Measurements from ENCODE around the gene GSTM4. TPM values are rescaled to one million over a fixed set of nuclear protein-coding genes. Genes with fewer than 3 reads are reported as not detected.
"Not testable (repeated sequence)": the region's sequence is repeated elsewhere in the genome, so short reads cannot be mapped to it uniquely, and the experiment has no call there.

GSTM4 gene
- total RNA-seq, 1 experiment from 2014 or later = 24.6 TPM

DNA sequence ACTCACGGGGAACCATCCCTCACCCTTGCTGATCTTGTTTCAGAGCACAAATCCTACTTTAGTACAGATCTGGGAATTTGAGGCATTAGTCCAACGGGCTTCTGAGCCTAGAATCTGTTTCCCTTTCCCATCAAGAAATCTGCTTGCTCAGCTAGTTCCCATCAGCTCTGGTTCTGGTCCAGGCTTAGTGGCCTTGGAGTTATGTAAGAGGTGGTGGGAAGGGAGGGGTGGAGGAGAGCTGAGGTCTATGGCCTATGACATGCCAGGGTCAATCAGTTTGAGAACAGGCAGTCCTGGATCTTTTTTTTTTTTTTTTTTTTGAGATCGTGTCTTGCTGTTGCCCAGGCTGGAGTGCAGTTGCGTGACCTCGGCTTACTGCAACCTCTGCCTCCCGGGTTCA, 35.9 kb downstream of the GSTM4 start:
- Histone ChIP-seq H3K23ac (ENCODE audit: insufficient read length, low read depth, low read length) (no peak overlapping the region), H4K8ac (replicated peaks; ENCODE audit: insufficient read length, low read depth, low read length) (no peak overlapping the region), H3K4me1 (ENCODE audit: insufficient read depth, low read length) (no peaks in the 10 kb centered on the region), H3K18ac (ENCODE audit: insufficient read length, low read depth, low read length) (no peak overlapping the region), H3K4ac (ENCODE audit: low read depth, low read length) (no peak overlapping the region), H2BK12ac (ENCODE audit: insufficient read length, low read depth, low read length) (no peak overlapping the region), H3K79me1 (ENCODE audit: insufficient read depth, low read depth, low read length, poor library complexity, severe bottlenecking) (no peaks in the 10 kb centered on the region), H2BK15ac (ENCODE audit: low read depth, low read length) (no peak overlapping the region), H3K4me2 (ENCODE audit: insufficient read depth, insufficient read length, low read length) (no peak overlapping the region), H4K20me1 (ENCODE audit: control insufficient read depth, insufficient read depth, insufficient read length) (no peaks in the 10 kb centered on the region), H3K9me3 (ENCODE audit: control insufficient read depth, low read depth, low read length) (no peaks in the 10 kb centered on the region), H3K9ac (ENCODE audit: extremely low read depth, insufficient read length, low read length) (no peak overlapping the region), H3T11ph (ENCODE audit: low read length) (no peak overlapping the region), H3K27me3 (ENCODE audit: insufficient read depth, low read length) (no peaks in the 10 kb centered on the region), H2BK5ac (ENCODE audit: insufficient read length, low read length) (no peak overlapping the region), H2BK20ac (ENCODE audit: low read depth, low read length, poor library complexity, severe bottlenecking) (no peak overlapping the region), H3K23me2 (ENCODE audit: insufficient read length, low read depth, low read length, poor library complexity, severe bottlenecking) (peaks cover 2% of the 10 kb centered on the region), H2BK120ac (ENCODE audit: low read depth, low read length, poor library complexity, severe bottlenecking) (no peak overlapping the region), H3K79me2 (ENCODE audit: insufficient read depth, low read length) (no peaks in the 10 kb centered on the region), H3K27ac (ENCODE audit: insufficient read length, low read depth, low read length) (no peak overlapping the region), H2AFZ (ENCODE audit: low read length) (no peak overlapping the region), H4K91ac (ENCODE audit: insufficient read length, low read depth, low read length) (no peak overlapping the region), H4K5ac (ENCODE audit: insufficient read length, low read depth, low read length) (no peak overlapping the region), H2AK5ac (ENCODE audit: insufficient read length, low read length) (no peak overlapping the region), H3K56ac (ENCODE audit: insufficient read length, low read depth, low read length) (no peak overlapping the region), H3K14ac (ENCODE audit: insufficient read depth, low read length) (no peak overlapping the region)
- H3K27ac Mint-ChIP-seq = no peak overlapping the region
- TF ChIP-seq, protein P1, sequence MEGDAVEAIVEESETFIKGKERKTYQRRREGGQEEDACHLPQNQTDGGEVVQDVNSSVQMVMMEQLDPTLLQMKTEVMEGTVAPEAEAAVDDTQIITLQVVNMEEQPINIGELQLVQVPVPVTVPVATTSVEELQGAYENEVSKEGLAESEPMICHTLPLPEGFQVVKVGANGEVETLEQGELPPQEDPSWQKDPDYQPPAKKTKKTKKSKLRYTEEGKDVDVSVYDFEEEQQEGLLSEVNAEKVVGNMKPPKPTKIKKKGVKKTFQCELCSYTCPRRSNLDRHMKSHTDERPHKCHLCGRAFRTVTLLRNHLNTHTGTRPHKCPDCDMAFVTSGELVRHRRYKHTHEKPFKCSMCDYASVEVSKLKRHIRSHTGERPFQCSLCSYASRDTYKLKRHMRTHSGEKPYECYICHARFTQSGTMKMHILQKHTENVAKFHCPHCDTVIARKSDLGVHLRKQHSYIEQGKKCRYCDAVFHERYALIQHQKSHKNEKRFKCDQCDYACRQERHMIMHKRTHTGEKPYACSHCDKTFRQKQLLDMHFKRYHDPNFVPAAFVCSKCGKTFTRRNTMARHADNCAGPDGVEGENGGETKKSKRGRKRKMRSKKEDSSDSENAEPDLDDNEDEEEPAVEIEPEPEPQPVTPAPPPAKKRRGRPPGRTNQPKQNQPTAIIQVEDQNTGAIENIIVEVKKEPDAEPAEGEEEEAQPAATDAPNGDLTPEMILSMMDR (conservative IDR thresholded peaks at IDR 0.05) = no peak
- no peaks in the 10 kb centered on the region for H3K9me3 Mint-ChIP-seq
- no peak overlapping the region for H3K4me3 Mint-ChIP-seq
- no peak for DNase-seq
- H3K4me1 Mint-ChIP-seq = no peaks in the 10 kb centered on the region
- peaks cover 0 to 11% (median 0%) of the 10 kb centered on the region in 3 experiments; a peak in 1 of 7 replicates for H3K36me3 Mint-ChIP-seq (ENCODE audit: insufficient read depth in 1 of 3, low read depth in 3 of 3)
- H3K27me3 Mint-ChIP-seq (ENCODE audit: low read depth) = peaks cover 2% of the 10 kb centered on the region; the same call in 1 of the 2 replicates
- no CpG with 5 or more reads among the region's 6 CpGs for WGBS (ENCODE audit: extremely low coverage, insufficient read length, low lambda C conversion rate)

DNA sequence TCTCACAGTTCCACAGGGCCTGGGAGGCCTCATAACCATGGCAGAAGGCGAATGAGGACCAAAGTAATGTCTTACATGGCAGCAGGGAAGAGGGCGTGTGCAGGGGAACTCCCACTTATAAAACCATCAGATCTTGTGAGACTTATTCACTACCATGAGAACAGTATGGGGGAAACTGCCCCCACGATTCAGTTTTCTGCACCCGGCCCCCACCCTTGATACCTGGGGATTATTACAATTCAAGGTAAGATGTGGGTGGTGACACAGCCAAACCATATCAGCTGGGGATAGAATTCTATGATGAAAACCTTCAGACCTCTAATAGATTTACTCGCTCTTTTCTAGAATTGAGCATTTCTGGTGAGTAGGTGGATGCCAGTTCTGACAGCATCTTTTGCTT, 38.5 kb downstream of the GSTM4 start:
- not testable (repeated sequence) for H3K4me1 ChIP-seq (ENCODE audit: insufficient read depth, low read length); H3K23ac ChIP-seq (ENCODE audit: insufficient read length, low read depth, low read length); H3K79me1 ChIP-seq (ENCODE audit: insufficient read depth, low read depth, low read length, poor library complexity, severe bottlenecking); H3K18ac ChIP-seq (ENCODE audit: insufficient read length, low read depth, low read length); H4K5ac ChIP-seq (ENCODE audit: insufficient read length, low read depth, low read length); H4K8ac ChIP-seq (replicated peaks; ENCODE audit: insufficient read length, low read depth, low read length); H3K56ac ChIP-seq (ENCODE audit: insufficient read length, low read depth, low read length); H4K20me1 ChIP-seq (ENCODE audit: control insufficient read depth, insufficient read depth, insufficient read length); H3T11ph ChIP-seq (ENCODE audit: low read length); H3K4me3 Mint-ChIP-seq; H3K4me1 Mint-ChIP-seq; H3K23me2 ChIP-seq (ENCODE audit: insufficient read length, low read depth, low read length, poor library complexity, severe bottlenecking); H2AFZ ChIP-seq (ENCODE audit: low read length); DNase-seq; H3K79me2 ChIP-seq (ENCODE audit: insufficient read depth, low read length); H3K27ac Mint-ChIP-seq; H2BK20ac ChIP-seq (ENCODE audit: low read depth, low read length, poor library complexity, severe bottlenecking); H3K9me3 Mint-ChIP-seq; H3K27me3 Mint-ChIP-seq (ENCODE audit: low read depth); H3K14ac ChIP-seq (ENCODE audit: insufficient read depth, low read length); H3K27ac ChIP-seq (ENCODE audit: insufficient read length, low read depth, low read length); H3K4me2 ChIP-seq (ENCODE audit: insufficient read depth, insufficient read length, low read length); H2BK15ac ChIP-seq (ENCODE audit: low read depth, low read length); H3K36me3 Mint-ChIP-seq (ENCODE audit: insufficient read depth in 1 of 3, low read depth in 3 of 3); H3K9ac ChIP-seq (ENCODE audit: extremely low read depth, insufficient read length, low read length); H3K27me3 ChIP-seq (ENCODE audit: insufficient read depth, low read length); H2BK12ac ChIP-seq (ENCODE audit: insufficient read length, low read depth, low read length); H3K9me3 ChIP-seq (ENCODE audit: control insufficient read depth, low read depth, low read length); H2BK5ac ChIP-seq (ENCODE audit: insufficient read length, low read length); H3K4ac ChIP-seq (ENCODE audit: low read depth, low read length); H4K91ac ChIP-seq (ENCODE audit: insufficient read length, low read depth, low read length); H2BK120ac ChIP-seq (ENCODE audit: low read depth, low read length, poor library complexity, severe bottlenecking); H2AK5ac ChIP-seq (ENCODE audit: insufficient read length, low read length)
- WGBS (ENCODE audit: extremely low coverage, insufficient read length, low lambda C conversion rate) = no CpG with 5 or more reads among the region's 5 CpGs

Data from H9 (cell line).